ENCODE data around the gene TRMT61B. TPM values are rescaled to one million over a fixed set of nuclear protein-coding genes. Genes with fewer than 3 reads are reported as not detected.
A peak's percentile ranks its signal among the peaks of the same experiment; 100 is the strongest.

TRMT61B gene
- 7.6 TPM for total RNA-seq (2013)
- polyA plus RNA-seq (10 to 100 TPM in 1 of 3 donors, 1 to 10 TPM in 2; 6.7 to 10.2 (median 8.1) TPM), polyA minus RNA-seq (4.6 and 4.9 TPM in 2 replicates), total RNA-seq (1.0 to 7.4 (median 4.5) reads per million in 11 experiments)

DNA sequence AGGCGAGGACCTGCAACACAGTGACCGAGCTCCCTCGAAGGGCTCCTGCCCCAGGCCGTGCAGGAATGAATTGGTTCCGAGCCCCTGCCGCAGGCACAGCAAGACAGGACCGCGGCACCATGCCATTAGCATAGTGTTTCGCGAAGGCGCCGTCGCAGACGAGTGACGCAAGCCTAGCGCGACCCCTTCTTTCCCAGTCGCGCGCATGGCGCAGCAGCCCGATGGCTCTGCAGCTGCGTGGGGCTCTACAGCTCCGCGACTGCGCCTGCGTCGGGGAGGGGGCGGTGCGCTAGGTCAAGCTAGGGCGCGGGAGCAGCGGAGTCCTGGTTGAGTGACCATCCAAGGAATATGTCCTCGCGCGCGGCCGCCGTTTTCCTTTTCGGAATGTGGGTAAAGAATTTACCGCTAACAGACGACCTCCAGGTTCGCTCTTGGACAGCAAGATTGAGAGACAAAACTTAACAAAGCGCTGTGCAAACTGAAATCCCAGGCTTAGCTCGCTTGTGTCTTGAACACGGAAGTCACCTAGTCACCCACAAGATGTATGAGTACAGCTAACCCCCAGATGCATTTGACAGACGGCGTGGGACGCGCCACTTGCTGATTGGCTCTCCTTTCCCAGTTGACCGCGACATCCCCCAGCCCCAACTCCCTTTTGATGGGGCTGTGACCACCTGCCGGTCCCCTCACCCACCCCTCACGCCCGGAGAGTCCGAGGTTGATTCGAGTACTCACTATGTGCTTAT, at the start of gene TRMT61B:
TSS of gene TRMT61B (minus strand) at position 164 of the 746 bp plus-strand sequence. CDS start at position 132, 32 bp downstream.
- WGBS (ENCODE audit: insufficient coverage): under 1% methylated on average over 50 of the region's 57 CpGs
- H3K4me1 Mint-ChIP-seq: peaks cover 28% of the 10 kb centered on the region
- H3K4me2 ChIP-seq (replicated peaks; ENCODE audit: extremely low read depth, low read length, poor library complexity, severe bottlenecking): peak within 1 kb of the TSS; percentile 89
- TF ChIP-seq, protein P1, sequence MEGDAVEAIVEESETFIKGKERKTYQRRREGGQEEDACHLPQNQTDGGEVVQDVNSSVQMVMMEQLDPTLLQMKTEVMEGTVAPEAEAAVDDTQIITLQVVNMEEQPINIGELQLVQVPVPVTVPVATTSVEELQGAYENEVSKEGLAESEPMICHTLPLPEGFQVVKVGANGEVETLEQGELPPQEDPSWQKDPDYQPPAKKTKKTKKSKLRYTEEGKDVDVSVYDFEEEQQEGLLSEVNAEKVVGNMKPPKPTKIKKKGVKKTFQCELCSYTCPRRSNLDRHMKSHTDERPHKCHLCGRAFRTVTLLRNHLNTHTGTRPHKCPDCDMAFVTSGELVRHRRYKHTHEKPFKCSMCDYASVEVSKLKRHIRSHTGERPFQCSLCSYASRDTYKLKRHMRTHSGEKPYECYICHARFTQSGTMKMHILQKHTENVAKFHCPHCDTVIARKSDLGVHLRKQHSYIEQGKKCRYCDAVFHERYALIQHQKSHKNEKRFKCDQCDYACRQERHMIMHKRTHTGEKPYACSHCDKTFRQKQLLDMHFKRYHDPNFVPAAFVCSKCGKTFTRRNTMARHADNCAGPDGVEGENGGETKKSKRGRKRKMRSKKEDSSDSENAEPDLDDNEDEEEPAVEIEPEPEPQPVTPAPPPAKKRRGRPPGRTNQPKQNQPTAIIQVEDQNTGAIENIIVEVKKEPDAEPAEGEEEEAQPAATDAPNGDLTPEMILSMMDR (IDR thresholded peaks at IDR 0.05): no peak
- peaks cover 21 to 28% of the 10 kb centered on the region in 2 donors for H3K4me1 ChIP-seq (ENCODE audit: control insufficient read depth in 1 of 2, insufficient read depth in 2 of 2, low read length in 2 of 2)
- H2AFZ ChIP-seq (ENCODE audit: insufficient read depth, low read depth, low read length, poor library complexity, severe bottlenecking): peak within 1 kb of the TSS; percentile 98
- peaks cover 0 to 3% of the 10 kb centered on the region in 2 donors for H3K36me3 ChIP-seq (replicated peaks in 1 of 2; ENCODE audit: control insufficient read depth in 1 of 2, insufficient read depth in 2 of 2, low read length in 2 of 2)
- H3K27me3 Mint-ChIP-seq (ENCODE audit: low read depth in 3 of 3): peaks cover 2 to 5% (median 3%) of the 10 kb centered on the region in 3 donors
- DNase-seq: peak; percentile 96
- intact Hi-C loops (cut with micrococcal nuclease): no loop called here
- peak within 1 kb of the TSS; percentile 96 to 98 for H3K4me3 Mint-ChIP-seq
- H4K20me1 ChIP-seq (ENCODE audit: insufficient read depth, low read length): no peaks in the 10 kb centered on the region
- H3K9me3 ChIP-seq (replicated peaks in 1 of 2; ENCODE audit: control insufficient read depth in 1 of 2, insufficient read depth in 1 of 2, low read length in 2 of 2): no peaks in the 10 kb centered on the region
- H3K27ac ChIP-seq (ENCODE audit: low read depth in 1 of 2, low read length in 2 of 2): peak within 1 kb of the TSS; percentile 69 to 94
- H3K9ac ChIP-seq (ENCODE audit: insufficient read depth, low read length, poor library complexity, severe bottlenecking): peak within 1 kb of the TSS; percentile 81
- peaks cover 0 to under 1% of the 10 kb centered on the region in 2 donors for H3K27me3 ChIP-seq (ENCODE audit: control insufficient read depth in 2 of 2, insufficient read depth in 2 of 2, low read length in 2 of 2)
- H3K36me3 Mint-ChIP-seq: peaks cover 0 to 14% of the 10 kb centered on the region in 2 donors
- no peaks in the 10 kb centered on the region for H3K9me3 Mint-ChIP-seq
- H3K79me2 ChIP-seq (ENCODE audit: insufficient read depth, low read length): peaks cover 40% of the 10 kb centered on the region
- H3K27ac Mint-ChIP-seq: peak within 1 kb of the TSS; percentile 95 to 97 (median 96)
- H3K4me3 ChIP-seq (replicated peaks in 1 of 3; ENCODE audit: low read depth in 2 of 3, low read length in 3 of 3): peak within 1 kb of the TSS; percentile 36 to 94 (median 77)

DNA sequence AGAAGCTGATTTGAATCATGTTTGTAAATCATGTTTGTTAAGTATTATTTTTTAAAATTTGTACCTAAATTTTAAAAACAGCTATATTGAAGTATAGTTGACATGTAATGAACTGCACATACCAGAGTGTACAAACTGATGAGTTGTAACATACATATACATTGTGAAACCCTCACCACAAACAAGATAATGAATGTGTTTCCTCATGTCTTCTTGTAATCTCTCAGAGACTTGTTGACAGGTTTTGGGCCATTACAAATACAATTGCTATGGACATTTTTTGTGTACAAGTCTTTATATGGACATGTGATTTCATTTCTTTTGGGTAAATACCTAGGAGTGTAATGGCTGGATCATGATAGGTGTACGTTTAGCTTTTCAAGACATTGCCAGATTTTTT, 45.8 kb upstream of the TRMT61B start:
- DNase-seq: no peak
- H3K79me2 ChIP-seq (ENCODE audit: insufficient read depth, low read length): peaks cover 24% of the 10 kb centered on the region
- H2AFZ ChIP-seq (ENCODE audit: insufficient read depth, low read depth, low read length, poor library complexity, severe bottlenecking): no peak overlapping the region
- Mint-ChIP-seq H3K36me3 (peaks cover 52 to 82% of the 10 kb centered on the region in 2 donors), H3K4me1 (no peaks in the 10 kb centered on the region), H3K4me3 (no peak overlapping the region), H3K9me3 (no peaks in the 10 kb centered on the region), H3K27ac (no peak overlapping the region), H3K27me3 (ENCODE audit: low read depth in 3 of 3) (no peaks in the 10 kb centered on the region)
- H3K36me3 ChIP-seq (replicated peaks in 1 of 2; ENCODE audit: control insufficient read depth in 1 of 2, insufficient read depth in 2 of 2, low read length in 2 of 2): peaks cover 64 to 91% of the 10 kb centered on the region in 2 donors
- no peaks in the 10 kb centered on the region for H3K4me1 ChIP-seq (ENCODE audit: control insufficient read depth in 1 of 2, insufficient read depth in 2 of 2, low read length in 2 of 2)
- no peak overlapping the region for H3K4me2 ChIP-seq (replicated peaks; ENCODE audit: extremely low read depth, low read length, poor library complexity, severe bottlenecking)
- H3K27me3 ChIP-seq (ENCODE audit: control insufficient read depth in 2 of 2, insufficient read depth in 2 of 2, low read length in 2 of 2): no peaks in the 10 kb centered on the region
- TF ChIP-seq, protein P1 (IDR thresholded peaks at IDR 0.05): no peak
- peak overlapping the region in 1 of 2 donors; percentile 11 for H3K27ac ChIP-seq (ENCODE audit: low read depth in 1 of 2, low read length in 2 of 2)
- no peak overlapping the region for H3K9ac ChIP-seq (ENCODE audit: insufficient read depth, low read length, poor library complexity, severe bottlenecking)
- H3K9me3 ChIP-seq (replicated peaks in 1 of 2; ENCODE audit: control insufficient read depth in 1 of 2, insufficient read depth in 1 of 2, low read length in 2 of 2): no peaks in the 10 kb centered on the region
- no peak overlapping the region for H3K4me3 ChIP-seq (replicated peaks in 1 of 3; ENCODE audit: low read depth in 2 of 3, low read length in 3 of 3)
- no CpG with 5 or more reads among the region's 1 CpG for WGBS (ENCODE audit: insufficient coverage)
- intact Hi-C loops (cut with micrococcal nuclease): no loop called here
- peaks cover 6% of the 10 kb centered on the region for H4K20me1 ChIP-seq (ENCODE audit: insufficient read depth, low read length)
